Stomach smooth muscle (tissue), 2 donors: ENCODE results near the gene MAPK8.

Experiments used
- H3K27ac ChIP-seq: one replicate; pipeline ENCODE4 v1.7.0; 2013; ENCODE audit warnings: mild to moderate bottlenecking, low read length, inconsistent platforms
- H3K27me3 ChIP-seq, 2 donors: one replicate each; pipeline ENCODE4 v1.7.0; 2013; ENCODE audit warnings: low read length in 2 of 2; ENCODE audit not compliant: insufficient read depth in 2 of 2, control insufficient read depth in 1 of 2
- H3K36me3 ChIP-seq, 2 donors: one replicate each; pipeline ENCODE4 v1.7.0; 2013; ENCODE audit warnings: low read length in 2 of 2; ENCODE audit not compliant: control insufficient read depth in 2 of 2, insufficient read depth in 2 of 2
- H3K4me1 ChIP-seq: one replicate; pipeline ENCODE4 v1.7.0; 2013; ENCODE audit warnings: low read length; ENCODE audit not compliant: control insufficient read depth, insufficient read depth
- H3K4me3 ChIP-seq, 2 donors: one replicate each; pipeline ENCODE4 v1.7.0; 2013; ENCODE audit warnings: low read length in 2 of 2
- H3K9ac ChIP-seq, 2 donors: one replicate each; pipeline ENCODE4 v1.7.0; 2013; ENCODE audit warnings: low read length in 2 of 2, mild to moderate bottlenecking in 1 of 2
- H3K9me3 ChIP-seq, 2 donors: one replicate each; pipeline ENCODE4 v1.7.0; 2013; ENCODE audit warnings: low read length in 2 of 2; ENCODE audit not compliant: control insufficient read depth in 2 of 2
- donor health status: healthy.
- donor health status: Pancreatic carcinoma.

Gene MAPK8

DNA sequence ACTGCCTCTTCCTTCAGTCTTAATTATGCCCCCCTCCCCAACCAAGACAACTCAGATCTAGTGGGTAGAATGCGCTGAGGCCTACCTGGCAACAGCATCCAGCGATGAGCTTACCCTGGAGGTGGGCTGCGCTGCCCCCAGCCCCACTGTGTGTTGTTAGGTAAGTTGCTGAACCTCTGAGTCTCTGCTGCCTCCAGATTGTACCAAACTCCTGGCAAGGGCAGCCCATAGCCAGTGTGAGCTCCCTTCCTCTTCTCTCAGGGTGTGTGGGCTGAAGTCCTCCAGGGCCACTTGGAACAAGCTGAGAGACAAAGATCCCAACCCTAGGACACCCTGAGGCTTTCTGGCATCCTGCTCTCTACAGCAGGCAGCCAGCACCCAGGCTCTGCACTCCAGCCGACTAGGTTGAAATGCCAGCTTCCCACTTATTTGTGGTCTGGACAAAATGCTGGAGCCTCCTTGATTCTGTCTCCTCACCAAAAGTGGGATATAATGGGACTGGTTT, 163.1 kb downstream of the MAPK8 start:
- Histone ChIP-seq H3K27ac (no peak overlapping the region), H3K27me3 (peaks cover 11 to 18% of the 10 kb centered on the region in 2 donors), H3K4me3 (no peak overlapping the region), H3K9ac (no peak overlapping the region), H3K9me3 (peaks cover 3% of the 10 kb centered on the region in 2 donors), H3K4me1 (peaks cover 13% of the 10 kb centered on the region), H3K36me3 (no peaks in the 10 kb centered on the region)

DNA sequence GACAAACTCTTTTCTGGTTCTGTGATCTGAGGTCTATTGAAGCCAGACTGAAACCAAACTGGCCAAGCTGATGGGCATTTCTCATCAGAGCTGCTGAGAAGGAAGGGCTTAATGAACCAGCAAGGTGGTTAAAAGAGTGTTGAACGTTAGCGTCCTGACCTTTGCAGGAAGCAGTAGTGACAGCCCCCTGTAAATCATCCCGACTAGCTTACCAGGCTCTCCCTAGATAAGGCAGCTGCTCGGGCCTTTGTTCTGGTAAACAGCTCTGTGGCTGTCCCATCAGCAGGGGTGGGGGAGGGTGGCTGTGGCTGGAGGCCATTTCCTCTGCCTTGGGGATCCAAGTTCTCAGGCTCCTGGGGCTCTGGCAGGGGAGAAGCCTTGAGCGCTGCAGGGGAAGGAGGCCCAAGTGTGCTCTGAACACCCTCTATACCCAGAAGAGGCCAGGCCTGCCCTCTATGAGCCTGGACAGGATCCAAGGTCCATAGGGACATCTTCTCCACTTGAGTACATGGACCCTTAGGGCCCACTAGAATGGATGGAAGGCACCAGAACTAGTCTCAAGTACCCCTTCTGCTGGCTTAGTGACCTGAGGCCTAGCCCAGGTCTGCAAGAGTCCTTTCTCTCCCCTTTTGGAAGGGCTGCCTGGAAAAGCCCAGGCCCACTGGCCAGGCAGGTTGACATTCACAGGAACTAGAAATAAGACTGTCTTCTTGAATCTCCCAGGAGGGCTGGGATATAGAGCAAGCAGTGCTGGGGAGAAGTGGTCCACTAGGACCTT, 163.8 kb downstream of the MAPK8 start:
- Histone ChIP-seq H3K27ac (no peak overlapping the region), H3K9me3 (peaks cover 3% of the 10 kb centered on the region in 2 donors), H3K9ac (no peak overlapping the region), H3K4me3 (no peak overlapping the region), H3K27me3 (peaks cover 11 to 18% of the 10 kb centered on the region in 2 donors), H3K4me1 (peaks cover 7% of the 10 kb centered on the region), H3K36me3 (no peaks in the 10 kb centered on the region)

DNA sequence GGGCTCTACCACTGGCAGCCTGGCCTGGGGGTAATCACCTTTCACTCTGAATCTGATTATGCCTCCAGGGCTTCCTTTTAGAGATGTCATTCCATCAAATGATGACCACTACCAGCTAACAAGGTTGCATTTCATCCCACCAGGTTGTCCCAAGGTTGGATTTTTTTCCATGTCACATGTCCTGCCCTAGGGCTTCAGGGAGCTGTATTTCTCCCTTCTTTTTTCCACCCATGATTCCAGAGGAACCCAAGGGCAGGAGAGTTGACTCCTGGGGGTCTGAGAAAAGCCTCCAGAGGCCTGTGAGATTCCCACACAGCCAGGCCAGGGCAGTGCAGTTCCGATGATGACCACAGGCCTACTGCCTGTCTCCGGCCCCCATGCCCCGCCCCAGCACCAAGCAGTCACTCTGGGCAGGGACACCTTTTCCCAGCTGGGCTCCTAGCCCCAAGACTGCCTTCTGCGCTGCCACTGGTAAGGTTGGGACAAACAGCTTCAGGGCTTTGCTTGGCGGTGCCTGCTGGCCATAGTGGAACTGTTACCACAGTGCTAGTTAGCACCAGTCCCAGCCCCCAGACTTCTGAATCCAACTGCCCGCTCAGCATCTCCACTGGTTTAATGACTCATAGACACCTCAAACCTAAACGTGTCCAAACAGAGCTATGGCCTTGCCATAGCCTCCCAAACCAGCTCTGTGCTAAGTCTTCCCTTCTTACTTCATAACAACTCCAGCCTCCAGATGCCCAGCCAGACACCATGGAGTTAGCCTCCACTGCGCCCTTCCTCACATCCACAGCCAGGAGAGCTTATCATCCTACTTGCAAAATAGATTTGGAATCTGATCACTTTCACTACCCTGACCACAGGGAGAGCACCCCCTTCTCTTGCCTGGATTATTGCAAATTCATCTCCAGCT, 164.7 kb downstream of the MAPK8 start:
- Histone ChIP-seq H3K9ac (no peak overlapping the region), H3K4me3 (no peak overlapping the region), H3K27ac (no peak overlapping the region), H3K27me3 (peaks cover 11 to 18% of the 10 kb centered on the region in 2 donors), H3K4me1 (peaks cover 2% of the 10 kb centered on the region), H3K9me3 (peaks cover 3% of the 10 kb centered on the region in 2 donors), H3K36me3 (no peaks in the 10 kb centered on the region)

GRCh38 chr10:48472501-48473069, 166.1 kb downstream of the MAPK8 start:
- Histone ChIP-seq H3K9ac (no peak overlapping the region), H3K27ac (no peak overlapping the region), H3K27me3 (peaks cover 4 to 12% of the 10 kb centered on the region in 2 donors), H3K36me3 (no peaks in the 10 kb centered on the region), H3K9me3 (peaks cover 3% of the 10 kb centered on the region in 2 donors), H3K4me3 (no peak overlapping the region), H3K4me1 (no peaks in the 10 kb centered on the region)

GRCh38 chr10:48473704-48474103, 167.2 kb downstream of the MAPK8 start:
- Histone ChIP-seq H3K27me3 (peaks cover 4 to 7% of the 10 kb centered on the region in 2 donors), H3K9me3 (peaks cover 3% of the 10 kb centered on the region in 2 donors), H3K36me3 (no peaks in the 10 kb centered on the region), H3K9ac (no peak overlapping the region), H3K27ac (no peak overlapping the region), H3K4me1 (no peaks in the 10 kb centered on the region), H3K4me3 (no peak overlapping the region)

DNA sequence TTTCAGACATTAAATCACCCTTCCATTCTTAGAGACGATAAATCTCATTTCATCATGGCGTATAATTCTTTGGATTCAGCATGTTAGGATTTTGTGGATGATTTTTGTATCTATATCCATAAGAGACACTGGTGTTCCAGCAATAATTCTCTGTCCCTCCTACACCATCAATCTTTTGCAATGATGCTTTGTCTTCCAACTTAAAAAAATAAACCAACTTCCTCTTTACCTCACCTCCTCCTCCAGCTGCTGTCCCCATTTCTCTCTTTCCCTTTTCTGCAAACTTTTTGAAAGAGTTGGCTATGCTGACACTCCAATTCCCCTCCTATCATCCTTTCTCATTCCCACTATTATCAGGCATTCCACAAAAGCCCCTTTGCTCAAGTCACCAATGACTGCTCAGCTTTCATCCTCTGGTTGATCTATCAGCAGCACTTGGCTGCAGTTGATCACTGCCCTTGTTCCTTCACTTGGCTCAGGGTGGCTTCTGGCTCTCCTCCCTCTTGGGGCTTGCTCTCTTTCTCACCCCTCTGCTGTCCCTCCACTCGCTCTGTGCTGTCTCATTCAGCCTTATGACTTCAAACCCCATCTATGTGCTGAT, 168.4 kb downstream of the MAPK8 start:
- Histone ChIP-seq H3K4me3 (no peak overlapping the region), H3K9ac (no peak overlapping the region), H3K27me3 (peaks cover 0 to 2% of the 10 kb centered on the region in 2 donors), H3K36me3 (no peaks in the 10 kb centered on the region), H3K4me1 (no peaks in the 10 kb centered on the region), H3K27ac (no peak overlapping the region), H3K9me3 (peaks cover 3% of the 10 kb centered on the region in 2 donors)

- Histone ChIP-seq H3K9ac (no peak overlapping the region), H3K4me3 (no peak overlapping the region), H3K27me3 (peaks cover 0 to 2% of the 10 kb centered on the region in 2 donors), H3K4me1 (no peaks in the 10 kb centered on the region), H3K9me3 (peaks cover 3% of the 10 kb centered on the region in 2 donors), H3K36me3 (no peaks in the 10 kb centered on the region), H3K27ac (no peak overlapping the region)
These were observed 169.4 kb downstream of the MAPK8 start for GRCh38 chr10:48475943-48476278.

DNA sequence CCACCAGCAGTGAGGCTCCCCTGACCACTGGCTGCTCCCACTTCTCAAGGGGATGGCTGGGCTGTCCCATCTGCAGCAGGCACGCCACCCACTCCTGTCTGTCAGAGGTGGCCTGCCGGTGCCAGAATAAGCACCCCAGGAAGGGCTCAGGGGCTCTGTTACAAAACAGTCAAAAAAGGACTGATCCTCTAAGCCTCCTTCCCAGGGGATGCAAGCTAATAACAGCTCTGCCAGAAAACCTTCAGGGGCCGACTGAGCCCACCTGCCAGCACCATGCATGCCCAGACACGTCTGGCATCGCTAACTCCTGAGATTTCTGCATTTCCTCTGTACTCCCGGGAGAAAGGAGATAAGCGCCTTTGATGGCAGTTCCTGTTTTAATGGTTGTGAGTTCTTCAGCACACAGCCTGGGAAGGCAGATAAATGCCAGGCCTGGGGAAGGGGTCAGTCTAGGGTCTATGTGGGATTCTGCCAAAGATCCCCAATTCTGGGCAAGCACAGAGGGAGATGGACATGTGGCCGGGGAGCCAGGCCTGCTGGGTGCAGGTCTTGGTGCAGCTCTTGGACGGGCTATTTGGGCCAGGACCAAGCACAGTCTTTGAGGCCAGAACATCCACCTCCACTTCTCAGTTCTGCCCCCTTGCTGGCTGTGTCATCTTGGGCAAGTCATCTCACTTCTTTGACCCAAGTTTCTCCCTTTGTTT, 170.0 kb downstream of the MAPK8 start:
- Histone ChIP-seq H3K9ac (no peak overlapping the region), H3K4me1 (no peaks in the 10 kb centered on the region), H3K27me3 (peaks cover 0 to under 1% of the 10 kb centered on the region in 2 donors), H3K4me3 (no peak overlapping the region), H3K9me3 (peaks cover 3% of the 10 kb centered on the region in 2 donors), H3K36me3 (no peaks in the 10 kb centered on the region), H3K27ac (no peak overlapping the region)

GRCh38 chr10:48477141-48477540, 170.7 kb downstream of the MAPK8 start:
- Histone ChIP-seq H3K27me3 (no peaks in the 10 kb centered on the region), H3K4me3 (no peak overlapping the region), H3K9me3 (peaks cover 3% of the 10 kb centered on the region in 2 donors), H3K9ac (no peak overlapping the region), H3K36me3 (no peaks in the 10 kb centered on the region), H3K27ac (no peak overlapping the region), H3K4me1 (no peaks in the 10 kb centered on the region)

DNA sequence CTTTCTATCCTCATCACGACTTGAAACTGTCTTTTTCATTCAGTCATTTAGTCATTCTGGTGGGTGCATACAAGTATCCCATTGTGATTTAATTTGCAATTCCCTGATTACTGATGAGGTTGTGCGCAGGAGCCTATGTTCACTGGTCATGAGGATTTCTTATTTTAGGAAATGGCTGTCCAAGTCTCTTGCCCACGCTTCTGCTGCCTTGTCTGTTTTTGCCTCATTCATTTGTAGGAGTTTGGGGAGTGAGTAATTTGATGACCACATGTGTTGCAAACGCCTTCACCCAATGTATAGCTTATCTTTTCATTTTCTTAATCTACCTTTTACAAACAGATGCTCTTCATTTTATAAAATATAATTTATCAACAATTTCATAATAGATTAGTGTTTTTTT, 171.1 kb downstream of the MAPK8 start:
- Histone ChIP-seq H3K4me1 (no peaks in the 10 kb centered on the region), H3K9me3 (peaks cover 3% of the 10 kb centered on the region in 2 donors), H3K27ac (no peak overlapping the region), H3K27me3 (no peaks in the 10 kb centered on the region), H3K36me3 (no peaks in the 10 kb centered on the region), H3K4me3 (no peak overlapping the region), H3K9ac (no peak overlapping the region)
